ENCODE measurements around the gene SNTG2.

The SNTG2 gene

GRCh38 chr2:1324884-1325283 is 374.2 kb downstream of the SNTG2 start:
- Histone ChIP-seq H3K36me3 (ENCODE audit: control insufficient read depth in 2 of 2, insufficient read depth in 2 of 2, low read length in 2 of 2) (no peaks in the 10 kb centered on the region), H3K4me3 (ENCODE audit: low read length in 2 of 2) (no peak overlapping the region), H3K9ac (ENCODE audit: low read depth in 1 of 2, low read length in 2 of 2) (no peak overlapping the region), H3K9me3 (ENCODE audit: control insufficient read depth in 2 of 2, low read length in 2 of 2) (no peaks in the 10 kb centered on the region), H3K4me1 (ENCODE audit: control insufficient read depth in 2 of 2, insufficient read depth in 2 of 2, low read length in 2 of 2) (no peaks in the 10 kb centered on the region), H3K27me3 (ENCODE audit: control insufficient read depth in 2 of 2, insufficient read depth in 2 of 2, low read length in 2 of 2) (no peaks in the 10 kb centered on the region), H3K27ac (ENCODE audit: low read depth in 2 of 2, low read length in 2 of 2) (no peak overlapping the region)

- Histone ChIP-seq H3K27me3 (ENCODE audit: control insufficient read depth in 2 of 2, insufficient read depth in 2 of 2, low read length in 2 of 2) (no peaks in the 10 kb centered on the region), H3K36me3 (ENCODE audit: control insufficient read depth in 2 of 2, insufficient read depth in 2 of 2, low read length in 2 of 2) (no peaks in the 10 kb centered on the region), H3K27ac (ENCODE audit: low read depth in 2 of 2, low read length in 2 of 2) (no peak overlapping the region), H3K4me1 (ENCODE audit: control insufficient read depth in 2 of 2, insufficient read depth in 2 of 2, low read length in 2 of 2) (no peaks in the 10 kb centered on the region), H3K9ac (ENCODE audit: low read depth in 1 of 2, low read length in 2 of 2) (no peak overlapping the region), H3K9me3 (ENCODE audit: control insufficient read depth in 2 of 2, low read length in 2 of 2) (no peaks in the 10 kb centered on the region), H3K4me3 (ENCODE audit: low read length in 2 of 2) (no peak overlapping the region)
These were observed 378.0 kb downstream of the SNTG2 start for GRCh38 chr2:1328684-1329083.

GRCh38 chr2:1339388-1340140 is 388.9 kb downstream of the SNTG2 start:
- H3K9me3 ChIP-seq (ENCODE audit: control insufficient read depth in 2 of 2, low read length in 2 of 2) = no peaks in the 10 kb centered on the region
- H3K27me3 ChIP-seq (ENCODE audit: control insufficient read depth in 2 of 2, insufficient read depth in 2 of 2, low read length in 2 of 2) = no peaks in the 10 kb centered on the region
- no peak overlapping the region for H3K9ac ChIP-seq (ENCODE audit: low read depth in 1 of 2, low read length in 2 of 2)
- no peaks in the 10 kb centered on the region for H3K4me1 ChIP-seq (ENCODE audit: control insufficient read depth in 2 of 2, insufficient read depth in 2 of 2, low read length in 2 of 2)
- no peak overlapping the region for H3K27ac ChIP-seq (ENCODE audit: low read depth in 2 of 2, low read length in 2 of 2)
- H3K36me3 ChIP-seq (ENCODE audit: control insufficient read depth in 2 of 2, insufficient read depth in 2 of 2, low read length in 2 of 2) = no peaks in the 10 kb centered on the region
- no peak overlapping the region for H3K4me3 ChIP-seq (ENCODE audit: low read length in 2 of 2)

GRCh38 chr2:1340141-1340512 is 389.5 kb downstream of the SNTG2 start:
- Histone ChIP-seq H3K4me3 (ENCODE audit: low read length in 2 of 2) (no peak overlapping the region), H3K36me3 (ENCODE audit: control insufficient read depth in 2 of 2, insufficient read depth in 2 of 2, low read length in 2 of 2) (no peaks in the 10 kb centered on the region), H3K9ac (ENCODE audit: low read depth in 1 of 2, low read length in 2 of 2) (no peak overlapping the region), H3K9me3 (ENCODE audit: control insufficient read depth in 2 of 2, low read length in 2 of 2) (no peaks in the 10 kb centered on the region), H3K27me3 (ENCODE audit: control insufficient read depth in 2 of 2, insufficient read depth in 2 of 2, low read length in 2 of 2) (no peaks in the 10 kb centered on the region), H3K27ac (ENCODE audit: low read depth in 2 of 2, low read length in 2 of 2) (no peak overlapping the region), H3K4me1 (ENCODE audit: control insufficient read depth in 2 of 2, insufficient read depth in 2 of 2, low read length in 2 of 2) (no peaks in the 10 kb centered on the region)

- Histone ChIP-seq H3K4me3 (ENCODE audit: low read length in 2 of 2) (no peak overlapping the region), H3K4me1 (ENCODE audit: control insufficient read depth in 2 of 2, insufficient read depth in 2 of 2, low read length in 2 of 2) (no peaks in the 10 kb centered on the region), H3K27ac (ENCODE audit: low read depth in 2 of 2, low read length in 2 of 2) (no peak overlapping the region), H3K27me3 (ENCODE audit: control insufficient read depth in 2 of 2, insufficient read depth in 2 of 2, low read length in 2 of 2) (no peaks in the 10 kb centered on the region), H3K9me3 (ENCODE audit: control insufficient read depth in 2 of 2, low read length in 2 of 2) (no peaks in the 10 kb centered on the region), H3K36me3 (ENCODE audit: control insufficient read depth in 2 of 2, insufficient read depth in 2 of 2, low read length in 2 of 2) (no peaks in the 10 kb centered on the region), H3K9ac (ENCODE audit: low read depth in 1 of 2, low read length in 2 of 2) (no peak overlapping the region)
These were observed 390.9 kb downstream of the SNTG2 start for GRCh38 chr2:1341404-1342120.

- Histone ChIP-seq H3K4me3 (ENCODE audit: low read length in 2 of 2) (no peak overlapping the region), H3K9me3 (ENCODE audit: control insufficient read depth in 2 of 2, low read length in 2 of 2) (peaks cover 0 to 10% of the 10 kb centered on the region in 2 donors), H3K9ac (ENCODE audit: low read depth in 1 of 2, low read length in 2 of 2) (no peak overlapping the region), H3K27me3 (ENCODE audit: control insufficient read depth in 2 of 2, insufficient read depth in 2 of 2, low read length in 2 of 2) (no peaks in the 10 kb centered on the region), H3K4me1 (ENCODE audit: control insufficient read depth in 2 of 2, insufficient read depth in 2 of 2, low read length in 2 of 2) (no peaks in the 10 kb centered on the region), H3K27ac (ENCODE audit: low read depth in 2 of 2, low read length in 2 of 2) (no peak overlapping the region), H3K36me3 (ENCODE audit: control insufficient read depth in 2 of 2, insufficient read depth in 2 of 2, low read length in 2 of 2) (no peaks in the 10 kb centered on the region)
These were observed 398.1 kb downstream of the SNTG2 start for GRCh38 chr2:1348789-1349188.

GRCh38 chr2:1350111-1350510 is 399.5 kb downstream of the SNTG2 start:
- H3K27me3 ChIP-seq (ENCODE audit: control insufficient read depth in 2 of 2, insufficient read depth in 2 of 2, low read length in 2 of 2) = no peaks in the 10 kb centered on the region
- peaks cover 0 to 10% of the 10 kb centered on the region in 2 donors for H3K9me3 ChIP-seq (ENCODE audit: control insufficient read depth in 2 of 2, low read length in 2 of 2)
- H3K36me3 ChIP-seq (ENCODE audit: control insufficient read depth in 2 of 2, insufficient read depth in 2 of 2, low read length in 2 of 2) = no peaks in the 10 kb centered on the region
- H3K9ac ChIP-seq (ENCODE audit: low read depth in 1 of 2, low read length in 2 of 2) = no peak overlapping the region
- H3K27ac ChIP-seq (ENCODE audit: low read depth in 2 of 2, low read length in 2 of 2) = no peak overlapping the region
- no peaks in the 10 kb centered on the region for H3K4me1 ChIP-seq (ENCODE audit: control insufficient read depth in 2 of 2, insufficient read depth in 2 of 2, low read length in 2 of 2)
- no peak overlapping the region for H3K4me3 ChIP-seq (ENCODE audit: low read length in 2 of 2)

- H3K36me3 ChIP-seq (ENCODE audit: control insufficient read depth in 2 of 2, insufficient read depth in 2 of 2, low read length in 2 of 2) = no peaks in the 10 kb centered on the region
- H3K9ac ChIP-seq (ENCODE audit: low read depth in 1 of 2, low read length in 2 of 2) = no peak overlapping the region
- peaks cover 0 to 10% of the 10 kb centered on the region in 2 donors for H3K9me3 ChIP-seq (ENCODE audit: control insufficient read depth in 2 of 2, low read length in 2 of 2)
- no peaks in the 10 kb centered on the region for H3K27me3 ChIP-seq (ENCODE audit: control insufficient read depth in 2 of 2, insufficient read depth in 2 of 2, low read length in 2 of 2)
- no peak overlapping the region for H3K4me3 ChIP-seq (ENCODE audit: low read length in 2 of 2)
- H3K27ac ChIP-seq (ENCODE audit: low read depth in 2 of 2, low read length in 2 of 2) = no peak overlapping the region
- H3K4me1 ChIP-seq (ENCODE audit: control insufficient read depth in 2 of 2, insufficient read depth in 2 of 2, low read length in 2 of 2) = no peaks in the 10 kb centered on the region
These were observed 402.5 kb downstream of the SNTG2 start for GRCh38 chr2:1353124-1353523.

- no peaks in the 10 kb centered on the region for H3K36me3 ChIP-seq (ENCODE audit: control insufficient read depth in 2 of 2, insufficient read depth in 2 of 2, low read length in 2 of 2)
- no peak overlapping the region for H3K4me3 ChIP-seq (ENCODE audit: low read length in 2 of 2)
- H3K27ac ChIP-seq (ENCODE audit: low read depth in 2 of 2, low read length in 2 of 2) = no peak overlapping the region
- H3K4me1 ChIP-seq (ENCODE audit: control insufficient read depth in 2 of 2, insufficient read depth in 2 of 2, low read length in 2 of 2) = no peaks in the 10 kb centered on the region
- H3K9ac ChIP-seq (ENCODE audit: low read depth in 1 of 2, low read length in 2 of 2) = no peak overlapping the region
- H3K27me3 ChIP-seq (ENCODE audit: control insufficient read depth in 2 of 2, insufficient read depth in 2 of 2, low read length in 2 of 2) = no peaks in the 10 kb centered on the region
- peaks cover 0 to 10% of the 10 kb centered on the region in 2 donors for H3K9me3 ChIP-seq (ENCODE audit: control insufficient read depth in 2 of 2, low read length in 2 of 2)
These were observed 402.9 kb downstream of the SNTG2 start for GRCh38 chr2:1353543-1353942.

GRCh38 chr2:1360144-1360543 is 409.5 kb downstream of the SNTG2 start:
- no peaks in the 10 kb centered on the region for H3K27me3 ChIP-seq (ENCODE audit: control insufficient read depth in 2 of 2, insufficient read depth in 2 of 2, low read length in 2 of 2)
- H3K27ac ChIP-seq (ENCODE audit: low read depth in 2 of 2, low read length in 2 of 2) = no peak overlapping the region
- no peaks in the 10 kb centered on the region for H3K36me3 ChIP-seq (ENCODE audit: control insufficient read depth in 2 of 2, insufficient read depth in 2 of 2, low read length in 2 of 2)
- H3K9ac ChIP-seq (ENCODE audit: low read depth in 1 of 2, low read length in 2 of 2) = no peak overlapping the region
- H3K4me1 ChIP-seq (ENCODE audit: control insufficient read depth in 2 of 2, insufficient read depth in 2 of 2, low read length in 2 of 2) = no peaks in the 10 kb centered on the region
- H3K9me3 ChIP-seq (ENCODE audit: control insufficient read depth in 2 of 2, low read length in 2 of 2) = peaks cover 0 to 3% of the 10 kb centered on the region in 2 donors
- no peak overlapping the region for H3K4me3 ChIP-seq (ENCODE audit: low read length in 2 of 2)
